OCI-LY1 (cell line): ENCODE measurements around the gene ACAD11.

Experiments used
- H2AFZ ChIP-seq: fragments of 200-600 bp; sonication (generic), shearing (Covaris generic); 2 replicates; pipeline ENCODE4 v1.6.0; 2014; ENCODE audit warnings: antibody characterized with exemption, mild to moderate bottlenecking, low read length
- H3F3A ChIP-seq: fragments of 200-600 bp; sonication (generic), shearing (Covaris generic); 2 replicates; pipeline ENCODE4 v1.6.0; 2014; ENCODE audit warnings: mild to moderate bottlenecking, antibody characterized with exemption, low read length, moderate library complexity; ENCODE audit not compliant: insufficient read depth
- H3K27ac ChIP-seq: fragments of 200-600 bp; sonication (generic); 2 replicates; pipeline ENCODE4 v1.5.1; 2014; ENCODE audit warnings: low read length, mixed run types, mild to moderate bottlenecking, low read depth; ENCODE audit not compliant: poor library complexity, severe bottlenecking
- H3K27me3 ChIP-seq: fragments of 200-600 bp; sonication (generic); 2 replicates; pipeline ENCODE4 v1.6.0; 2014; ENCODE audit warnings: antibody characterized with exemption, mild to moderate bottlenecking, low read length, moderate library complexity; ENCODE audit not compliant: insufficient read depth
- H3K36me3 ChIP-seq: fragments of 200-600 bp; sonication (generic); 2 replicates; pipeline ENCODE4 v1.6.1; 2014; ENCODE audit warnings: mild to moderate bottlenecking, antibody characterized with exemption, low read length, moderate library complexity, mixed read lengths; ENCODE audit not compliant: insufficient read depth
- H3K4me1 ChIP-seq: fragments of 200-600 bp; sonication (generic); 2 replicates; pipeline ENCODE4 v1.5.1; 2014; ENCODE audit warnings: mild to moderate bottlenecking, low read length, moderate library complexity; ENCODE audit not compliant: insufficient read depth, severe bottlenecking
- H3K4me2 ChIP-seq: fragments of 200-600 bp; sonication (generic), shearing (Covaris generic); 2 replicates; pipeline ENCODE4 v1.6.1; 2014; ENCODE audit warnings: low read length
- H3K4me3 ChIP-seq: fragments of 200-600 bp; sonication (generic); 2 replicates; pipeline ENCODE4 v1.5.1; 2014; ENCODE audit warnings: low read length, low read depth, mild to moderate bottlenecking, mixed read lengths; ENCODE audit not compliant: poor library complexity, severe bottlenecking
- H3K79me2 ChIP-seq: fragments of 200-600 bp; shearing (Covaris generic); 2 replicates; pipeline ENCODE4 v1.6.1; 2016; ENCODE audit warnings: mixed run types, low read length, mixed read lengths; ENCODE audit not compliant: insufficient read depth
- H3K9ac ChIP-seq: fragments of 200-600 bp; sonication (generic), shearing (Covaris generic); 2 replicates; pipeline ENCODE4 v1.6.1; 2014; ENCODE audit warnings: mild to moderate bottlenecking, low read length, mixed read lengths
- H3K9me2 ChIP-seq: fragments of 200-600 bp; sonication (generic), shearing (Covaris generic); 2 replicates; pipeline ENCODE4 v1.6.1; 2014; ENCODE audit warnings: low read depth, mild to moderate bottlenecking, low read length, mixed read lengths
- H3K9me3 ChIP-seq: fragments of 200-600 bp; shearing (Covaris generic); 2 replicates; pipeline ENCODE4 v1.6.1; 2014; ENCODE audit warnings: low read length, mixed read lengths
- H4K20me1 ChIP-seq: fragments of 200-600 bp; sonication (generic), shearing (Covaris generic); 2 replicates; pipeline ENCODE4 v1.6.0; 2016; ENCODE audit warnings: mild to moderate bottlenecking, low read length; ENCODE audit not compliant: insufficient read depth
- EZH2 ChIP-seq: fragments of 200-600 bp; sonication (generic), shearing (Covaris generic); IDR thresholded peaks from 2 replicates; pipeline ENCODE4 v1.8.0; 2017; ENCODE audit warnings: borderline replicate concordance, mixed run types, mild to moderate bottlenecking, antibody characterized with exemption, low read length, moderate library complexity, mixed read lengths
- TF ChIP-seq, protein P1 (sequence below): fragments of 200-600 bp; sonication (generic), shearing (Covaris generic); IDR thresholded peaks from 2 replicates; pipeline ENCODE4 v1.5.1; 2017; ENCODE audit warnings: mild to moderate bottlenecking, antibody characterized with exemption, low read length, moderate library complexity, mixed read lengths

The ACAD11 gene

DNA sequence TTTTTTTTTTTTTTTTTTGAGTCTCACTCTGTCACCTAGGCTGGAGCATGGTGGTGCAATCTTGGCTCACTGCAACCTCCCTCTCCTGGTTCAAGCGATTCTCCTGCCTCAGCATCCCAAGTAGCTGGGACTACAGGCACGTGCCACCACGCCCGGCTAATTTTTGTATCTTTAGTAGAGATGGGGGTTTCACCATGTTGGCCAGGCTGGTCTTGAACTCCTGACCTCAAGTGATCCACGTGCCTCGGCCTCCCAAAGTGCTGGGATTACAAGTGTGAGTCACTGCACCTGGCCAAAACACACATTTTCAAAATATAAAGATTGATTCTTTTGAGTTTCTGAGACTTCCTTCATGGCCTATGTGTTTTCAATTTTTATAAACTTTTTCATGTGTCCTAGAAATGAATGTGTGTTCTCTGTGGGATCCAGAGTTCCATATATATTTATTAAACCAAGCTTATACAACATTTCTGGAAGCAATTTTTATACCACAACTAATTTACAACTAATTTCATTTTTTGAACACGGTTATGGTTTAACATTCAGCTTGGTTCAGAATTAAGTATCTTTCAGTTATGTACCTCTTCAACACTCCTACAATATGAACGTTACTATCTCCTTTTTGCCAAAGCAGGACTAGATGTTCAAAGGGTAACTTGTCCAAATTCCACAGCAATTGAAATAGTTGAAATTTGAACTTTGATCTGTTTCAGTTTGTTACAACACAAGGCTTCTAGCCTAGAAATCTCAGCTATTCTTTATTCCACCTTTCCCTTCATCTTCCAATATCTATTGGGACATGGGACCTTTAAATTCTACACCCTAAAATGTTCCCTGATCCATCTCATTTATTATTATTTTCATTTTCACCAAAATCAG is 1.5 kb downstream of the ACAD11 start:
- H3K79me2 ChIP-seq: peaks cover 25% of the 10 kb centered on the region
- no peaks in the 10 kb centered on the region for H3K9me2 ChIP-seq
- no peak overlapping the region for H2AFZ ChIP-seq
- H3K36me3 ChIP-seq: no peaks in the 10 kb centered on the region
- no peaks in the 10 kb centered on the region for H3K27me3 ChIP-seq
- H3K4me1 ChIP-seq: peaks cover 35% of the 10 kb centered on the region
- no peaks in the 10 kb centered on the region for H3F3A ChIP-seq
- no peaks in the 10 kb centered on the region for H3K9me3 ChIP-seq
- H3K4me3 ChIP-seq: peak overlapping the region; percentile 80
- no peak overlapping the region for H3K27ac ChIP-seq
- TF ChIP-seq EZH2: no peak
- TF ChIP-seq, protein P1, sequence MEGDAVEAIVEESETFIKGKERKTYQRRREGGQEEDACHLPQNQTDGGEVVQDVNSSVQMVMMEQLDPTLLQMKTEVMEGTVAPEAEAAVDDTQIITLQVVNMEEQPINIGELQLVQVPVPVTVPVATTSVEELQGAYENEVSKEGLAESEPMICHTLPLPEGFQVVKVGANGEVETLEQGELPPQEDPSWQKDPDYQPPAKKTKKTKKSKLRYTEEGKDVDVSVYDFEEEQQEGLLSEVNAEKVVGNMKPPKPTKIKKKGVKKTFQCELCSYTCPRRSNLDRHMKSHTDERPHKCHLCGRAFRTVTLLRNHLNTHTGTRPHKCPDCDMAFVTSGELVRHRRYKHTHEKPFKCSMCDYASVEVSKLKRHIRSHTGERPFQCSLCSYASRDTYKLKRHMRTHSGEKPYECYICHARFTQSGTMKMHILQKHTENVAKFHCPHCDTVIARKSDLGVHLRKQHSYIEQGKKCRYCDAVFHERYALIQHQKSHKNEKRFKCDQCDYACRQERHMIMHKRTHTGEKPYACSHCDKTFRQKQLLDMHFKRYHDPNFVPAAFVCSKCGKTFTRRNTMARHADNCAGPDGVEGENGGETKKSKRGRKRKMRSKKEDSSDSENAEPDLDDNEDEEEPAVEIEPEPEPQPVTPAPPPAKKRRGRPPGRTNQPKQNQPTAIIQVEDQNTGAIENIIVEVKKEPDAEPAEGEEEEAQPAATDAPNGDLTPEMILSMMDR: no peak
- H3K9ac ChIP-seq: no peak overlapping the region; the same call in 1 of the 2 replicates
- H4K20me1 ChIP-seq: no peaks in the 10 kb centered on the region
- peak overlapping the region; percentile 91 for H3K4me2 ChIP-seq

- Histone ChIP-seq H3K4me3 (no peak overlapping the region), H3K9me3 (no peaks in the 10 kb centered on the region), H3K79me2 (no peaks in the 10 kb centered on the region; the same call in 1 of the 2 replicates), H2AFZ (no peak overlapping the region), H3K27ac (no peak overlapping the region), H3K9me2 (no peaks in the 10 kb centered on the region), H3K27me3 (no peaks in the 10 kb centered on the region), H3F3A (no peaks in the 10 kb centered on the region), H3K36me3 (no peaks in the 10 kb centered on the region), H4K20me1 (no peaks in the 10 kb centered on the region), H3K9ac (no peak overlapping the region), H3K4me2 (no peak overlapping the region), H3K4me1 (peaks cover 15% of the 10 kb centered on the region)
- no peak for TF ChIP-seq EZH2
- TF ChIP-seq, protein P1: no peak
Observed at GRCh38 chr3:132655471-132655870, 4.1 kb downstream of the ACAD11 start.

GRCh38 chr3:132654721-132655120 is 4.9 kb downstream of the ACAD11 start:
- Histone ChIP-seq H2AFZ (no peak overlapping the region), H4K20me1 (no peaks in the 10 kb centered on the region), H3K9ac (no peak overlapping the region), H3K79me2 (no peaks in the 10 kb centered on the region; the same call in 1 of the 2 replicates), H3K9me3 (no peaks in the 10 kb centered on the region), H3K9me2 (no peaks in the 10 kb centered on the region), H3K27me3 (no peaks in the 10 kb centered on the region), H3K4me3 (no peak overlapping the region), H3K4me1 (peaks cover 15% of the 10 kb centered on the region), H3K4me2 (no peak overlapping the region), H3K27ac (no peak overlapping the region), H3F3A (no peaks in the 10 kb centered on the region), H3K36me3 (no peaks in the 10 kb centered on the region)
- TF ChIP-seq EZH2: no peak
- TF ChIP-seq, protein P1: no peak
